ENCODE results near the gene TEAD1.

Gene TEAD1

DNA sequence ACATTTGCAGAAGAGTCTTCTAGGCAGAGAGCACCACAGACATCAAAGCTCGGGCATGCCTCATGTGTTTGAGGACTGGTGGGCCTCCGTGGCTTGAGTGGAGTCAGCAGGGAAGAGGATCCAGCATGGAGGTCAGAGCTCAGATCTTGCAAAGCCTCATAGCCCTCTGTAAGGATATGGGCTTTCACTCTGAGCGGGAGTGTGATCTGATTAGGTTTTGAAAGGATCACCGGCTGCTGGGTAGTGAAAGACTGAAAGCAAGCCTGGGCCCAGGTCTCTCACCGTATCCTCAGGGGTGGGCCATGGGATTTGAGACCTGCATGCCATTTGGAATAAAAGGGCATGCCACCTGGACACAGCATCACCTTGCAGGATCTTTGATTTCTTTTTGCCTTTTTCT, 112.7 kb downstream of the TEAD1 start:
- TF ChIP-seq CTCF (IDR thresholded peaks at IDR 0.05; ENCODE audit: borderline replicate concordance, control extremely low read depth, extremely low read depth, insufficient read depth, missing control alignments), result no peak
- in situ Hi-C loops (cut with MboI; ENCODE audit: low sequenced_read_pairs, unreplicated experiment), result no loop called here
- no peak for DNase-seq (ENCODE audit: low spot score)

DNA sequence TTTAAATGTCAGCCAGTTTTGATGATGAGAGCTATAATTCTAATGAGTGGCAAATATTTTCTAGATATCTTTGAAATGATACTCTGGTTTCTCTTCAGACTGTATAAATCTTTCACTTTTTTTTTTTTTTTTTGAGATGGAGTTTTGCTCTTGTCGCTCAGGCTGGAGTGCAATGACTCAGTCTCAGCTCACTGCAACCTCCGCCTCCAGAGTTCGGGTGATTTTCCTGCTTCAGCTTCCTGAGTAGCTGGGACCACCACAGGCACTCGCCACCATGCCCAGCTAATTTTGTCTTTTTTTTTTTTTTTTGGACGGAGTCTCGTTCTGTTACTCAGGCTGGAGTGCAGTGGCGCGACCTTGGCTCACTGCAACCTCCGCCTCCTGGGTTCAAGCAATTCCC, 113.6 kb downstream of the TEAD1 start:
- in situ Hi-C loops (cut with MboI; ENCODE audit: low sequenced_read_pairs, unreplicated experiment), result no loop called here
- no peak for TF ChIP-seq CTCF (IDR thresholded peaks at IDR 0.05; ENCODE audit: borderline replicate concordance, control extremely low read depth, extremely low read depth, insufficient read depth, missing control alignments)
- no peak for DNase-seq (ENCODE audit: low spot score)

GRCh38 chr11:12789054-12789453, 114.8 kb downstream of the TEAD1 start:
- DNase-seq (ENCODE audit: low spot score), result no peak
- in situ Hi-C loops (cut with MboI; ENCODE audit: low sequenced_read_pairs, unreplicated experiment), result no loop called here
- no peak for TF ChIP-seq CTCF (IDR thresholded peaks at IDR 0.05; ENCODE audit: borderline replicate concordance, control extremely low read depth, extremely low read depth, insufficient read depth, missing control alignments)

DNA sequence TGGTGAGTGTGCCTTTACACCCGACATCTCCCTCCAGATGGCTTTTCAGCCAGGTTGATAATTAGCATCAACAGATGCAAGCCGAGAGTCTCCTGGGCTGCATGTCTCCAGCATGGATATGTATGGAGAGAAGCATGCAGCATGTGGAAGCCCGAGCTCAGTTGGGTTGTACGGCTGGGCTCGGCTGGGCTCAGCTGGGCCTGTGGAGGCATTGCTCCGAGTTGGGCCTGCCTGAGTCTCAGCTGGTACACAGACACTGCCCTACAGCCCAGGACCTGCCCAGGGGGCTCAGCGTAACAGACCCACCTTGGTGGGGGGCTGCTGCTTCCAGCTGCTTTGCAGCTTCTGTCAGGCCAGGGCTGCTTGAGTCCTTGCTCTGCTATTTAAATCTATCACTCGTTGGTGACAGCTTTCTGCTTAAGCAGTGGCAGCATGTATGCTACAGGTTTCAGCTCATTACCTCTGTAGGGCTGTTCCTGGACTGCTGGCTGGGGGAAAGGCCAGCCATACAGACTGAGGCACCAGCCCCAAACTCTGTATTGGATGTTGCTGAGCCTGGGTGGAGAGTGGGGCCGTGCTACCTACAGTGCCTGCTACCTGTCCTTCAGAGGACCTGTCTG, 115.5 kb downstream of the TEAD1 start:
- TF ChIP-seq CTCF (IDR thresholded peaks at IDR 0.05; ENCODE audit: borderline replicate concordance, control extremely low read depth, extremely low read depth, insufficient read depth, missing control alignments), result no peak
- in situ Hi-C loops (cut with MboI; ENCODE audit: low sequenced_read_pairs, unreplicated experiment), result no loop called here
- DNase-seq (ENCODE audit: low spot score), result no peak

DNA sequence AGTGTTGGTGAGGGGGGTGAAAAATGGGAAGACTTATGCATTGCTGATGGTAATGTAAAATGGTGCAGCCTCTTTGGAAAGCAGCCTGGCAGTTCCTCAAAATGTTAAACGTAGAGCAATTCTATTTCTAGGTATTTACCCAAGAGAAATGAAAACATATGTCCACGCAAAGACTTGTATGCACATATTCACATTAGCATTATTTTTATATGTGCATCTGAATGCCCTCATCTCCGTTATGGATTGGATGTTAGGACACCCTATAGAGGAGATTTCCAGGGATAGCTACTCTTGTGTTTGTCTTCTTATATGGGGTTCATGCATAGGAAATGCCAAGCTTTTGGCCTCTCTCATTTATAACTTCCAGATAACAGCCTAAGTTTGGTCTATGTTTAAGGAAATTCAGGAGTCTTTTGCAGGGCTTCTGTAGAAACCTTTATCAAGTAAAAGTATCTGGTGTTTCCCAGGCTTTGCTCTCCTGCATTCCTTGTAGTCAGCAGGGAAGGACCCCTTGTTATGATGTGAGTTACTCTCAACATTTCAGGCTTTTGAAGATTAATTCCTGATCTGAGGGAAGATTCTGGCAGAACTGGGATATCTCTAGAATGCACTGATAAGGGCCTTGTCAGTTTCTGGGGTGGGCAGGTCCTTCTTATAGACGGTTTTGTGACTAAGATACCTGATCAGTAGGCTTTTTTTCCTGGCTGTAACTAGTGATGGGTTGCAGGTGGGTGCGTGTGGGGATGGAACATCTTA, 116.8 kb downstream of the TEAD1 start:
- no peak for DNase-seq (ENCODE audit: low spot score)
- TF ChIP-seq CTCF (IDR thresholded peaks at IDR 0.05; ENCODE audit: borderline replicate concordance, control extremely low read depth, extremely low read depth, insufficient read depth, missing control alignments), result no peak
- in situ Hi-C loops (cut with MboI; ENCODE audit: low sequenced_read_pairs, unreplicated experiment), result no loop called here

GRCh38 chr11:12792018-12792417, 117.8 kb downstream of the TEAD1 start:
- in situ Hi-C loops (cut with MboI; ENCODE audit: low sequenced_read_pairs, unreplicated experiment), result no loop called here
- no peak for TF ChIP-seq CTCF (IDR thresholded peaks at IDR 0.05; ENCODE audit: borderline replicate concordance, control extremely low read depth, extremely low read depth, insufficient read depth, missing control alignments)
- no peak for DNase-seq (ENCODE audit: low spot score)
